H9 (cell line): ENCODE measurements around the gene PACRGL. TPM values are rescaled to one million over a fixed set of nuclear protein-coding genes. Genes with fewer than 3 reads are reported as not detected.

Experiments used
- DNase-seq: peaks from one replicate; pipeline ENCODE4 v3.0.0-alpha.2; 2017
- H2AFZ ChIP-seq: one replicate; pipeline ENCODE4 v1.6.1; 2013; ENCODE audit warnings: mild to moderate bottlenecking, low read length, control low read depth, moderate library complexity
- H2AK5ac ChIP-seq: 2 replicates; pipeline ENCODE4 v1.6.1; 2013; ENCODE audit warnings: low read length, control low read depth, mixed read lengths; ENCODE audit not compliant: insufficient read length
- H2BK120ac ChIP-seq: one replicate; pipeline ENCODE4 v1.6.1; 2013; ENCODE audit warnings: low read depth, mild to moderate bottlenecking, low read length, control low read depth, inconsistent platforms; ENCODE audit not compliant: poor library complexity, severe bottlenecking
- H2BK12ac ChIP-seq: 2 replicates; pipeline ENCODE4 v1.6.1; 2013; ENCODE audit warnings: low read length, control low read depth, mixed read lengths, low read depth; ENCODE audit not compliant: insufficient read length
- H2BK15ac ChIP-seq: 2 replicates; pipeline ENCODE4 v1.6.1; 2013; ENCODE audit warnings: low read depth, low read length, control low read depth
- H2BK20ac ChIP-seq: one replicate; pipeline ENCODE4 v1.6.1; 2013; ENCODE audit warnings: low read depth, mild to moderate bottlenecking, low read length, control low read depth, inconsistent platforms; ENCODE audit not compliant: poor library complexity, severe bottlenecking
- H2BK5ac ChIP-seq: 2 replicates; pipeline ENCODE4 v1.6.1; 2013; ENCODE audit warnings: low read length, control low read depth, mixed read lengths; ENCODE audit not compliant: insufficient read length
- H3K14ac ChIP-seq: 2 replicates; pipeline ENCODE4 v1.6.1; 2013; ENCODE audit warnings: low read length, control low read depth; ENCODE audit not compliant: insufficient read depth
- H3K18ac ChIP-seq: 2 replicates; pipeline ENCODE4 v1.6.1; 2013; ENCODE audit warnings: low read depth, mild to moderate bottlenecking, mixed read lengths, low read length, control low read depth; ENCODE audit not compliant: insufficient read length
- H3K23ac ChIP-seq: 2 replicates; pipeline ENCODE4 v1.6.1; 2013; ENCODE audit warnings: low read length, control low read depth, mixed read lengths, low read depth; ENCODE audit not compliant: insufficient read length
- H3K23me2 ChIP-seq: 2 replicates; pipeline ENCODE4 v1.6.1; 2013; ENCODE audit warnings: low read depth, mild to moderate bottlenecking, mixed read lengths, low read length, control low read depth; ENCODE audit not compliant: insufficient read length, poor library complexity, severe bottlenecking
- H3K27ac ChIP-seq: 2 replicates; pipeline ENCODE4 v1.5.1; 2013; ENCODE audit warnings: low read length, control low read depth, mixed read lengths, low read depth; ENCODE audit not compliant: insufficient read length
- H3K27me3 ChIP-seq: 2 replicates; pipeline ENCODE4 v1.6.1; 2013; ENCODE audit warnings: low read length, control low read depth, inconsistent platforms; ENCODE audit not compliant: insufficient read depth
- H3K4ac ChIP-seq: 2 replicates; pipeline ENCODE4 v1.6.1; 2013; ENCODE audit warnings: low read depth, mild to moderate bottlenecking, control low read depth, inconsistent platforms, low read length, moderate library complexity
- H3K4me1 ChIP-seq: 2 replicates; pipeline ENCODE4 v1.6.1; 2013; ENCODE audit warnings: low read length, control low read depth, inconsistent platforms; ENCODE audit not compliant: insufficient read depth
- H3K4me2 ChIP-seq: 2 replicates; pipeline ENCODE4 v1.6.1; 2013; ENCODE audit warnings: low read length, control low read depth, mixed read lengths; ENCODE audit not compliant: insufficient read length, insufficient read depth
- H3K56ac ChIP-seq: 2 replicates; pipeline ENCODE4 v1.6.1; 2013; ENCODE audit warnings: low read depth, mild to moderate bottlenecking, mixed read lengths, low read length, control low read depth; ENCODE audit not compliant: insufficient read length
- H3K79me1 ChIP-seq: 2 replicates; pipeline ENCODE4 v1.6.1; 2013; ENCODE audit warnings: low read depth, mild to moderate bottlenecking, moderate library complexity, low read length, control low read depth, inconsistent platforms; ENCODE audit not compliant: insufficient read depth, poor library complexity, severe bottlenecking
- H3K79me2 ChIP-seq: 2 replicates; pipeline ENCODE4 v1.6.1; 2013; ENCODE audit warnings: low read length, control low read depth, inconsistent platforms; ENCODE audit not compliant: insufficient read depth
- H3K9ac ChIP-seq: 2 replicates; pipeline ENCODE4 v1.6.1; 2013; ENCODE audit warnings: low read length, control low read depth, mixed read lengths; ENCODE audit not compliant: insufficient read length; ENCODE audit errors: extremely low read depth
- H3K9me3 ChIP-seq: one replicate; pipeline ENCODE4 v1.6.1; 2013; ENCODE audit warnings: low read depth, low read length, inconsistent platforms; ENCODE audit not compliant: control insufficient read depth
- H3T11ph ChIP-seq: one replicate; pipeline ENCODE4 v1.6.1; 2013; ENCODE audit warnings: mild to moderate bottlenecking, low read length, control low read depth, inconsistent platforms
- H4K20me1 ChIP-seq: one replicate; pipeline ENCODE4 v1.6.1; 2013; ENCODE audit not compliant: control insufficient read depth, insufficient read length, insufficient read depth
- H4K5ac ChIP-seq: 2 replicates; pipeline ENCODE4 v1.6.1; 2013; ENCODE audit warnings: low read depth, mild to moderate bottlenecking, mixed read lengths, low read length, control low read depth; ENCODE audit not compliant: insufficient read length
- H4K8ac ChIP-seq: replicated peaks from 2 replicates; pipeline ENCODE4 v1.6.1; 2013; ENCODE audit warnings: low read length, control low read depth, mixed read lengths, low read depth; ENCODE audit not compliant: insufficient read length
- H4K91ac ChIP-seq: 2 replicates; pipeline ENCODE4 v1.6.1; 2013; ENCODE audit warnings: low read depth, mild to moderate bottlenecking, moderate library complexity, mixed read lengths, low read length, control low read depth; ENCODE audit not compliant: insufficient read length
- H3K27ac Mint-ChIP-seq, 3 experiments: 2 replicates in 2 of 3; 3 replicates in 1 of 3; pipeline ENCODE4 v1.8.0; 2020 to 2021; ENCODE audit warnings: mixed read lengths in 3 of 3, mild to moderate bottlenecking in 1 of 3, moderate library complexity in 1 of 3
- H3K27me3 Mint-ChIP-seq: 2 replicates; pipeline ENCODE4 v1.8.0; 2021; ENCODE audit warnings: low read depth, mild to moderate bottlenecking, moderate library complexity, mixed read lengths
- H3K36me3 Mint-ChIP-seq, 3 experiments: 2 replicates in 2 of 3; 3 replicates in 1 of 3; pipeline ENCODE4 v1.8.0; 2020 to 2021; ENCODE audit warnings: low read depth in 3 of 3, mixed read lengths in 3 of 3; ENCODE audit not compliant: insufficient read depth in 1 of 3
- H3K4me1 Mint-ChIP-seq, 2 experiments: 2 replicates each; pipeline ENCODE4 v1.8.0; 2020; ENCODE audit warnings: mixed read lengths in 2 of 2
- H3K4me3 Mint-ChIP-seq, 2 experiments: 2 replicates in 1 of 2; 3 replicates in 1 of 2; pipeline ENCODE4 v1.8.0; 2020 to 2021; ENCODE audit warnings: mild to moderate bottlenecking in 2 of 2, mixed read lengths in 2 of 2, moderate library complexity in 1 of 2
- H3K9me3 Mint-ChIP-seq, 2 experiments: 2 replicates in 1 of 2; 3 replicates in 1 of 2; pipeline ENCODE4 v1.8.0; 2020; ENCODE audit warnings: mild to moderate bottlenecking in 2 of 2, mixed read lengths in 2 of 2, moderate library complexity in 1 of 2
- WGBS: extraction: QIAGEN DNeasy Blood & Tissue Kit; methylation state at CpG from one replicate; pipeline ENCODE4 v1.1.7; 2013; ENCODE audit warnings: missing lambda C conversion rate, low lambda C conversion rate, mixed read lengths; ENCODE audit not compliant: insufficient read length; ENCODE audit errors: extremely low coverage; 5-methylcytosine and 5-hydroxymethylcytosine counted together
- total RNA-seq: library from RNA; stranded (reverse); gene quantifications from 2 replicates; pipeline ENCODE4 v1.2.1, GENCODE V29; 2021
- TF ChIP-seq, protein P1 (sequence below): fragments of 200-600 bp; sonication (generic); conservative IDR thresholded peaks from 3 replicates; pipeline ENCODE4 v1.8.0; 2021; ENCODE audit warnings: antibody characterized with exemption, mild to moderate bottlenecking

PACRGL gene
- total RNA-seq, 1 experiment from 2014 or later: 18.7 TPM

DNA sequence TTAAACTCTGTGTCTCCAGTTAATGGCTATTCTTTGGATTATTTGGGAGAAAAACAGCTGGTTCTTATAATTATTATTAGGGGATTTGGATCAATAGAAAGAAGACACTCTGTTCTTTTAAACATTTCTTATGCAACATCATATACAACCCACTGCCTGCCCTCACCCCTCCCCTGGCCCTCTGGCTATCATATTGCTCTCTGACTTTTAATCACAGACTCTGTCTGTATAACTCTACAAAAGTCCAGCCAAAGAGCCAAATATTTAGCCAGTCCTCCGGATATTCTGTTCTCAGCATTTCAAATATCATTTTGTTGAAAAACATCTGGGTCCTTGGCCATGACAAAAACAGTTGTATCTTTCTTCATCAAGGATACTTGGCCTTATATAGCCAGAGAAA lies 19.0 kb upstream of the PACRGL start:
- Histone ChIP-seq H4K8ac (no peak overlapping the region), H2AFZ (no peak overlapping the region), H3K56ac (no peak overlapping the region), H3K4me2 (no peak overlapping the region), H3K18ac (no peak overlapping the region), H2BK120ac (no peak overlapping the region), H3K27me3 (no peaks in the 10 kb centered on the region), H3K4me1 (peaks cover 5% of the 10 kb centered on the region), H2BK20ac (no peak overlapping the region), H2BK5ac (no peak overlapping the region), H3K23ac (no peak overlapping the region), H3K14ac (no peak overlapping the region), H2BK15ac (no peak overlapping the region), H3K23me2 (no peaks in the 10 kb centered on the region), H3K79me1 (no peaks in the 10 kb centered on the region), H3K27ac (no peak overlapping the region), H4K91ac (no peak overlapping the region), H4K20me1 (no peaks in the 10 kb centered on the region), H4K5ac (no peak overlapping the region), H2BK12ac (no peak overlapping the region), H3K9ac (no peak overlapping the region), H3T11ph (no peak overlapping the region), H3K4ac (no peak overlapping the region), H3K79me2 (no peaks in the 10 kb centered on the region), H3K9me3 (no peaks in the 10 kb centered on the region), H2AK5ac (no peak overlapping the region)
- Mint-ChIP-seq H3K4me3 (no peak overlapping the region), H3K9me3 (peaks cover 2 to 9% of the 10 kb centered on the region in 2 experiments; a peak in 3 of 5 replicates), H3K4me1 (peaks cover 14 to 23% of the 10 kb centered on the region in 2 experiments), H3K36me3 (peaks cover 0 to 7% (median 0%) of the 10 kb centered on the region in 3 experiments; a peak in 2 of 7 replicates), H3K27me3 (no peaks in the 10 kb centered on the region), H3K27ac (no peak overlapping the region)
- WGBS: no CpG with 5 or more reads among the region's 1 CpG
- DNase-seq: no peak
- TF ChIP-seq, protein P1, sequence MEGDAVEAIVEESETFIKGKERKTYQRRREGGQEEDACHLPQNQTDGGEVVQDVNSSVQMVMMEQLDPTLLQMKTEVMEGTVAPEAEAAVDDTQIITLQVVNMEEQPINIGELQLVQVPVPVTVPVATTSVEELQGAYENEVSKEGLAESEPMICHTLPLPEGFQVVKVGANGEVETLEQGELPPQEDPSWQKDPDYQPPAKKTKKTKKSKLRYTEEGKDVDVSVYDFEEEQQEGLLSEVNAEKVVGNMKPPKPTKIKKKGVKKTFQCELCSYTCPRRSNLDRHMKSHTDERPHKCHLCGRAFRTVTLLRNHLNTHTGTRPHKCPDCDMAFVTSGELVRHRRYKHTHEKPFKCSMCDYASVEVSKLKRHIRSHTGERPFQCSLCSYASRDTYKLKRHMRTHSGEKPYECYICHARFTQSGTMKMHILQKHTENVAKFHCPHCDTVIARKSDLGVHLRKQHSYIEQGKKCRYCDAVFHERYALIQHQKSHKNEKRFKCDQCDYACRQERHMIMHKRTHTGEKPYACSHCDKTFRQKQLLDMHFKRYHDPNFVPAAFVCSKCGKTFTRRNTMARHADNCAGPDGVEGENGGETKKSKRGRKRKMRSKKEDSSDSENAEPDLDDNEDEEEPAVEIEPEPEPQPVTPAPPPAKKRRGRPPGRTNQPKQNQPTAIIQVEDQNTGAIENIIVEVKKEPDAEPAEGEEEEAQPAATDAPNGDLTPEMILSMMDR: no peak
